GM12891 (cell line): ENCODE measurements around the gene LAMTOR4.

Experiments
- POLR2A ChIP-seq: IDR thresholded peaks from 2 replicates; pipeline ENCODE4 v1.6.1; 2011; ENCODE audit warnings: low read depth, low read length, control low read depth
- SPI1 ChIP-seq: IDR thresholded peaks from 2 replicates; pipeline ENCODE4 v1.6.1; 2011; ENCODE audit warnings: low read depth, low read length, control low read depth
- TAF1 ChIP-seq: IDR thresholded peaks from 2 replicates; pipeline ENCODE4 v1.6.1; 2011; ENCODE audit warnings: low read depth, low read length, control low read depth

- no peak for TF ChIP-seq POLR2A
- no peak for TF ChIP-seq TAF1
- TF ChIP-seq SPI1 = no peak
These were observed 27.7 kb downstream of the LAMTOR4 start for GRCh38 chr7:100176096-100177044.
